Type B pancreatic cell (in vitro differentiated cells): ENCODE data around the gene TCF12. TPM values are rescaled to one million over a fixed set of nuclear protein-coding genes. Genes with fewer than 3 reads are reported as not detected.
"Not testable (repeated sequence)": the region's sequence is repeated elsewhere in the genome, so short reads cannot be mapped to it uniquely, and the experiment has no call there.

Experiments used
- DNase-seq: peaks from one replicate; pipeline ENCODE4 v3.0.0; 2021; ENCODE audit warnings: mixed read lengths; ENCODE audit not compliant: unreplicated experiment; ENCODE audit errors: extremely low spot score
- H3K27ac Mint-ChIP-seq: 2 replicates; pipeline ENCODE4 v1.8.0; 2021; ENCODE audit warnings: mild to moderate bottlenecking, mixed read lengths
- H3K27me3 Mint-ChIP-seq: 2 replicates; pipeline ENCODE4 v1.8.0; 2021; ENCODE audit warnings: mixed read lengths
- H3K36me3 Mint-ChIP-seq: 2 replicates; pipeline ENCODE4 v1.8.0; 2021; ENCODE audit warnings: mixed read lengths
- H3K4me1 Mint-ChIP-seq: one replicate; pipeline ENCODE4 v1.8.0; 2021; ENCODE audit warnings: mixed read lengths; ENCODE audit not compliant: unreplicated experiment
- H3K4me3 Mint-ChIP-seq: 2 replicates; pipeline ENCODE4 v1.8.0; 2021; ENCODE audit warnings: mild to moderate bottlenecking, mixed read lengths
- H3K9me3 Mint-ChIP-seq: 2 replicates; pipeline ENCODE4 v1.8.0; 2021; ENCODE audit warnings: mixed read lengths
- total RNA-seq: library from RNA; stranded (reverse); gene quantifications from 2 replicates; pipeline ENCODE4 v1.2.1, GENCODE V29; 2021; ENCODE audit warnings: low replicate concordance
- TF ChIP-seq, protein P1 (sequence below): fragments of 200-600 bp; sonication (generic); conservative IDR thresholded peaks from 2 replicates; pipeline ENCODE4 v1.5.0; 2021; ENCODE audit warnings: antibody characterized with exemption, mild to moderate bottlenecking

The TCF12 gene
- total RNA-seq, 1 donor from 2014 or later, result 153 TPM

DNA sequence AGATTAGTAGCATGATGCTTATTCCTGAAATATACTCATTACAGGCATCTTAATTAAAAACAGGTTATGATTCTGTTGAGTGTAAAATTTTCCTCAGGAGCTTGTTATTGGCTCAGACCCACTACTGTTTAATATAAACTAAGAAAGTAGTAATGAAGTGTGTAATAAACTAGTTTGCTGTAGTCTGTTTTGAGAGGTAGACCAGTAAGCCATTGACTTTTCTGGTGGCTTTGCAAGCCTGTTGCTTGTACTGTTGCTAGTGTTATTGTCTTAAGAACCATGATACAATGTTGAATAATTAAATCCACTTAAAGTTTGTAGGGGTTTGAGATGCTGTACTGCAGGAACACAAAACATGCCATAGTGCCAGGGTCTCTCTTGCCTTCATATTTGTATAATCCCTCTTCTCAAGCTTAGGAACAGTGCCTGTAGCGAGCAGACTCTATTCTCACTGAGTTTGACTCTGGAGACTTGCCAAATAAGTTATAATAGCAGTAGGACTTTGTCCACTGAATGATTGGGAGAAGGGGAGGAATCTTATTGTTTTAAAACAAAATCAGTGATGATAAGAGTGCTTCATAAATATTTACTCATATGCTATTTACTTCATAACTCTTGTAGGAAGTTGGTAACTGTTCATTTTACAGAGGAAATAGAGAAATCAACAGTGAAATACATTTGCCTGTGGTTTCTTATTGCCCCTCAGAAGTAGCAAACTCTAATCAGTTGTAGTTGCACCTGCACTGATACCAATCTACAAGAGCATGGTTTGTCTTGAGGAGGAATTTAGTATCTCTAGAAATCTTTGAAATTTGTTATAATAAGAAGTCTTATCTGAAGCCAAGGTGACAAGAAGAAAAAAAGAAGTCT lies 13.4 kb downstream of the TCF12 start:
- Mint-ChIP-seq H3K9me3 (peaks cover 2% of the 10 kb centered on the region), H3K27me3 (no peaks in the 10 kb centered on the region), H3K4me1 (peaks cover 22% of the 10 kb centered on the region), H3K4me3 (no peak overlapping the region), H3K27ac (no peak overlapping the region), H3K36me3 (peaks cover 54% of the 10 kb centered on the region)
- no peak for DNase-seq
- TF ChIP-seq, protein P1, sequence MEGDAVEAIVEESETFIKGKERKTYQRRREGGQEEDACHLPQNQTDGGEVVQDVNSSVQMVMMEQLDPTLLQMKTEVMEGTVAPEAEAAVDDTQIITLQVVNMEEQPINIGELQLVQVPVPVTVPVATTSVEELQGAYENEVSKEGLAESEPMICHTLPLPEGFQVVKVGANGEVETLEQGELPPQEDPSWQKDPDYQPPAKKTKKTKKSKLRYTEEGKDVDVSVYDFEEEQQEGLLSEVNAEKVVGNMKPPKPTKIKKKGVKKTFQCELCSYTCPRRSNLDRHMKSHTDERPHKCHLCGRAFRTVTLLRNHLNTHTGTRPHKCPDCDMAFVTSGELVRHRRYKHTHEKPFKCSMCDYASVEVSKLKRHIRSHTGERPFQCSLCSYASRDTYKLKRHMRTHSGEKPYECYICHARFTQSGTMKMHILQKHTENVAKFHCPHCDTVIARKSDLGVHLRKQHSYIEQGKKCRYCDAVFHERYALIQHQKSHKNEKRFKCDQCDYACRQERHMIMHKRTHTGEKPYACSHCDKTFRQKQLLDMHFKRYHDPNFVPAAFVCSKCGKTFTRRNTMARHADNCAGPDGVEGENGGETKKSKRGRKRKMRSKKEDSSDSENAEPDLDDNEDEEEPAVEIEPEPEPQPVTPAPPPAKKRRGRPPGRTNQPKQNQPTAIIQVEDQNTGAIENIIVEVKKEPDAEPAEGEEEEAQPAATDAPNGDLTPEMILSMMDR, result no peak

DNA sequence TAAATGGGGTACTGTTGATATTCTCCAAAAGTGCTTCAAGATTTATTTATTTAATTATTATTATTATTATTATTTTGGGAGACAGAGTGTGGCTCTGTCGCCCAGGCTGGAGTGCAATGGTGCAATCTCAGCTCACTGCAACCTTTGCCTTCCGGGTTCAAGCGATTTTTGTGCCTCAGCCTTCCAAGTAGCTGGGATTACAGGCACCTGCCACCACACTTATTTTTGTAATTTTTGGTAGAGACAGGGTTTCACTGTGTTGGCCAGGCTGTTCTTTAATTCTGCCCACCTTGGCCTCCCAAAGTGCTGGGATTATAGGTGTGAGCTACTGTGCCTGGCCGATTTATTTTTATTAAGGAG lies 14.0 kb downstream of the TCF12 start:
- not testable (repeated sequence) for H3K27me3 Mint-ChIP-seq, H3K27ac Mint-ChIP-seq, H3K4me3 Mint-ChIP-seq, DNase-seq, H3K9me3 Mint-ChIP-seq
- H3K36me3 Mint-ChIP-seq, result peaks cover 57% of the 10 kb centered on the region
- H3K4me1 Mint-ChIP-seq, result peaks cover 19% of the 10 kb centered on the region

DNA sequence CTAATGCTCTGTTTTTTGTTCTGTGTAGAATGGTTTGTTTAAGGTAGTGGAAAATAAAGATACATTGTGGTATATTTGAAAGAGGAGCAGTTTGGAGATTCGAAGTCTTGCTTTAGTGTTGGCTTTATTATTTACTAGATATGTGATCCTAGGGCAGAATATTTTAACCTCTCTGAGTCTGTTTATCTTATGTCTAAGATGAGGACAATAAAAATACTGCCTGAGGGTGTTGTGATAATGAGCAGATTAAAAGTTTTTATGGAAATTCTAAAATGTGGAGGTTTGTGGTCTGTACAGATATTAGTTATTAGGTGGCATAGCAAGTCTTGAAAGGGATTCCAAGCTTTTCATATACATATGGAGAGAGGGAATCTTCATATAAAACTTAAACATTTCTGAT lies 15.0 kb downstream of the TCF12 start:
- peaks cover 54% of the 10 kb centered on the region for H3K36me3 Mint-ChIP-seq
- H3K4me3 Mint-ChIP-seq, result no peak overlapping the region
- TF ChIP-seq, protein P1, result no peak
- peaks cover 14% of the 10 kb centered on the region for H3K4me1 Mint-ChIP-seq
- no peak for DNase-seq
- no peaks in the 10 kb centered on the region for H3K27me3 Mint-ChIP-seq
- peaks cover 11% of the 10 kb centered on the region for H3K9me3 Mint-ChIP-seq
- H3K27ac Mint-ChIP-seq, result no peak overlapping the region

DNA sequence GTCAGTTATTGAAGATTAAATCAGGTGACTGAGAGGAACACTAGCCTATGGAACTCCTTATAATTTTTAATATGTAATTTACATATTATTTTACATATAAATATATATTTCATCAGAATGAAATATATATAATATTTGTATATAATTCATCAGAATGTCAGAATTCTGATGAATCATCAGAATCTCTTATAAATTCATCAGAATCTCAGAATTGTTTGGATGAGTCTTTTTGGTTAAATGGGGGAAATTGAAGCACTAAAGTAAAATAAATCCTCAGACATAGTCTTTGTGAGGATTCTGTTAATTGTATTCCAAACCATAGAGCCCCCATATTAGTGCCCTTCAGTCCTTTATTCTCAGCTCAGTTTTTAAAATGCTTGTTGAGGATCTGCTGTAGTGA lies 15.4 kb downstream of the TCF12 start:
- TF ChIP-seq, protein P1, result no peak
- no peak overlapping the region for H3K4me3 Mint-ChIP-seq
- H3K4me1 Mint-ChIP-seq, result peaks cover 14% of the 10 kb centered on the region
- no peak for DNase-seq
- no peak overlapping the region for H3K27ac Mint-ChIP-seq
- H3K27me3 Mint-ChIP-seq, result no peaks in the 10 kb centered on the region
- H3K36me3 Mint-ChIP-seq, result peaks cover 54% of the 10 kb centered on the region
- H3K9me3 Mint-ChIP-seq, result peaks cover 11% of the 10 kb centered on the region

DNA sequence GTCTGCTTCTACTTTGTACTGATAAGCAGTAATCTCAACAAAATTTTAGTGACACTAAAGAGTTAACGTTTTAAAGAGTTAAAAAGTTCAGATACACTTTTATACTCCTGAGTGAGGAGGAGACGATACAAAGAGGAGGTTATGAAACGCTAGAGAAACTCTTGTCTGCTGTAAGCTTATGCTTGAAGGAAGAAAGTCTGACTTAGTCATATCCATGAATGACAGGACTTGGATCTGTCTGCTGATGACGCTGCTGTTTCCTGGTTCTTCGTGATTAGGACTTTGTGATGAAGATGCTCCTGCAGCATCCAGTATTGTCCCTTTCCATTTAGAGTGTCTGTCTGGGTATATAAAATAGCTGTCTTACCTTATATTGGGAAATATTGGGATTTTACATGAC lies 15.8 kb downstream of the TCF12 start:
- TF ChIP-seq, protein P1, result no peak
- DNase-seq, result no peak
- H3K27me3 Mint-ChIP-seq, result no peaks in the 10 kb centered on the region
- H3K4me3 Mint-ChIP-seq, result no peak overlapping the region
- H3K4me1 Mint-ChIP-seq, result peaks cover 14% of the 10 kb centered on the region
- H3K36me3 Mint-ChIP-seq, result peaks cover 58% of the 10 kb centered on the region
- H3K9me3 Mint-ChIP-seq, result peaks cover 11% of the 10 kb centered on the region
- no peak overlapping the region for H3K27ac Mint-ChIP-seq

DNA sequence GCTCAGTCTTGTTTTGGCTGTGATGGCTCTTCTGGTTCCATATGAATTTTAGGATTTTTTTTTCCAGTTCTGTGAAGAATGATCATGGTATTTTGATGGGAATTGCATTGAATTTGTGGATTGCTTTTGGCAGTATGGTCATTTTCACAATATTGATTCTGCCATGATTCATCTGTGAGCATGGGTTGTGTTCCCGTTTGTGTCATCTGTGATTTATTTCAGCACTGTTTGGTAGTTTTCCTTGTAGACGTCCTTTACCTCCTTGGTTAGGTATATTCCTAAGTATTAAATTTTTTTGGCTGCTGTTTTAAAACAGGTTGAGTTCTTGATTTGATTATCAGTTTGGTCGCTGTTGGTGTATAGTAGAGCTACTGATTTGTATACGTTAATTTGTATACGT lies 18.5 kb downstream of the TCF12 start:
- DNase-seq, result no peak
- no peaks in the 10 kb centered on the region for H3K27me3 Mint-ChIP-seq
- H3K27ac Mint-ChIP-seq, result no peak overlapping the region
- TF ChIP-seq, protein P1, result no peak
- H3K36me3 Mint-ChIP-seq, result peaks cover 49% of the 10 kb centered on the region
- no peak overlapping the region for H3K4me3 Mint-ChIP-seq
- peaks cover 5% of the 10 kb centered on the region for H3K4me1 Mint-ChIP-seq
- peaks cover 11% of the 10 kb centered on the region for H3K9me3 Mint-ChIP-seq
